HEK293 (cell line): Measurements from ENCODE around the gene ZBTB47.

Source experiments
- KLF10 ChIP-seq: fragments of 450-650 bp; IDR thresholded peaks from 2 replicates; pipeline ENCODE4 v1.5.1; 2018; ENCODE audit warnings: missing biosample characterization, mild to moderate bottlenecking, missing genetic modification characterization
- KLF16 ChIP-seq: fragments of 450-650 bp; formaldehyde crosslinking; IDR thresholded peaks from 2 replicates; pipeline ENCODE4 v1.5.1; 2017; ENCODE audit warnings: missing biosample characterization, missing genetic modification characterization
- PRDM1 ChIP-seq: fragments of 450-650 bp; formaldehyde crosslinking; IDR thresholded peaks from 2 replicates; pipeline ENCODE4; 2016; ENCODE audit warnings: missing biosample characterization, missing genetic modification characterization
- REPIN1 ChIP-seq: fragments of 450-650 bp; formaldehyde crosslinking; IDR thresholded peaks from 2 replicates; pipeline ENCODE4 v1.5.1; 2017; ENCODE audit warnings: missing biosample characterization, missing genetic modification characterization, low read depth
- SCRT2 ChIP-seq: fragments of 450-650 bp; formaldehyde crosslinking; IDR thresholded peaks from 2 replicates; pipeline ENCODE4 v1.5.1; 2016; ENCODE audit warnings: missing biosample characterization, missing genetic modification characterization
- SP7 ChIP-seq: fragments of 450-650 bp; formaldehyde crosslinking; IDR thresholded peaks from 2 replicates; pipeline ENCODE4 v1.5.1; 2016; ENCODE audit warnings: missing biosample characterization, missing genetic modification characterization
- ZBTB48 ChIP-seq: fragments of 450-650 bp; formaldehyde crosslinking; IDR thresholded peaks from 2 replicates; pipeline ENCODE4 v1.5.1; 2016; ENCODE audit warnings: missing biosample characterization, missing genetic modification characterization
- ZBTB8A ChIP-seq: fragments of 450-650 bp; formaldehyde crosslinking; IDR thresholded peaks from 2 replicates; pipeline ENCODE4 v1.5.1; 2016; ENCODE audit warnings: missing biosample characterization, missing genetic modification characterization
- ZIC2 ChIP-seq: fragments of 450-650 bp; formaldehyde crosslinking; IDR thresholded peaks from 2 replicates; pipeline ENCODE4 v1.5.1; 2016; ENCODE audit warnings: missing biosample characterization, missing genetic modification characterization
- ZNF114 ChIP-seq: fragments of 450-650 bp; formaldehyde crosslinking; IDR thresholded peaks from 2 replicates; pipeline ENCODE4 v1.5.0; 2017; ENCODE audit warnings: missing biosample characterization, missing genetic modification characterization
- ZNF133 ChIP-seq: fragments of 450-650 bp; formaldehyde crosslinking; IDR thresholded peaks from 2 replicates; pipeline ENCODE4 v1.5.1; 2016; ENCODE audit warnings: missing biosample characterization, missing genetic modification characterization
- ZNF157 ChIP-seq: fragments of 450-650 bp; formaldehyde crosslinking; IDR thresholded peaks from 2 replicates; pipeline ENCODE4 v1.5.1; 2016; ENCODE audit warnings: missing biosample characterization, missing genetic modification characterization
- ZNF16 ChIP-seq: fragments of 450-650 bp; formaldehyde crosslinking; IDR thresholded peaks from 2 replicates; pipeline ENCODE4 v1.5.1; 2016; ENCODE audit warnings: low read depth, missing biosample characterization, missing genetic modification characterization
- ZNF266 ChIP-seq: fragments of 450-650 bp; formaldehyde crosslinking; IDR thresholded peaks from 2 replicates; pipeline ENCODE4 v1.5.1; 2016; ENCODE audit warnings: missing biosample characterization, missing genetic modification characterization, low read depth
- ZNF341 ChIP-seq: fragments of 450-650 bp; formaldehyde crosslinking; IDR thresholded peaks from 2 replicates; pipeline ENCODE4; 2016; ENCODE audit warnings: low read depth, missing biosample characterization, missing genetic modification characterization
- ZNF416 ChIP-seq: fragments of 450-650 bp; formaldehyde crosslinking; IDR thresholded peaks from 2 replicates; pipeline ENCODE4 v1.5.1; 2016; ENCODE audit warnings: missing biosample characterization, missing genetic modification characterization
- ZNF423 ChIP-seq: fragments of 450-650 bp; formaldehyde crosslinking; IDR thresholded peaks from 2 replicates; pipeline ENCODE4 v1.5.1; 2016; ENCODE audit warnings: missing biosample characterization, missing genetic modification characterization
- ZNF510 ChIP-seq: fragments of 450-650 bp; formaldehyde crosslinking; IDR thresholded peaks from 2 replicates; pipeline ENCODE4 v1.5.1; 2018; ENCODE audit warnings: mild to moderate bottlenecking, missing genetic modification characterization, missing biosample characterization; ENCODE audit not compliant: insufficient replicate concordance
- ZNF571 ChIP-seq: fragments of 450-650 bp; formaldehyde crosslinking; IDR thresholded peaks from 2 replicates; pipeline ENCODE4 v1.5.0; 2017; ENCODE audit warnings: missing biosample characterization, missing genetic modification characterization
- ZNF610 ChIP-seq: fragments of 450-650 bp; formaldehyde crosslinking; IDR thresholded peaks from 2 replicates; pipeline ENCODE4 v1.5.1; 2016; ENCODE audit warnings: missing biosample characterization, missing genetic modification characterization, borderline replicate concordance
- ZNF654 ChIP-seq: fragments of 450-650 bp; formaldehyde crosslinking; IDR thresholded peaks from 2 replicates; pipeline ENCODE4 v1.5.1; 2016; ENCODE audit warnings: low read depth, missing biosample characterization, missing genetic modification characterization
- ZNF777 ChIP-seq: fragments of 450-650 bp; formaldehyde crosslinking; IDR thresholded peaks from 2 replicates; pipeline ENCODE4 v1.5.1; 2017; ENCODE audit warnings: missing biosample characterization, missing genetic modification characterization, borderline replicate concordance
- ZNF785 ChIP-seq: fragments of 450-650 bp; formaldehyde crosslinking; IDR thresholded peaks from 2 replicates; pipeline ENCODE4 v1.5.1; 2016; ENCODE audit warnings: missing biosample characterization, missing genetic modification characterization
- ZSCAN30 ChIP-seq: fragments of 450-650 bp; IDR thresholded peaks from 2 replicates; pipeline ENCODE4 v1.5.1; 2018; ENCODE audit warnings: missing biosample characterization, mild to moderate bottlenecking, missing genetic modification characterization, moderate library complexity
- TF ChIP-seq, protein P1 (sequence below): fragments of 450-650 bp; IDR thresholded peaks from 2 replicates; pipeline ENCODE4 v1.5.1; 2018; ENCODE audit warnings: missing biosample characterization, mild to moderate bottlenecking, missing genetic modification characterization
- TF ChIP-seq, protein P2 (sequence below): fragments of 450-650 bp; formaldehyde crosslinking; IDR thresholded peaks from 2 replicates; pipeline ENCODE4 v1.5.1; 2016; ENCODE audit warnings: missing biosample characterization, missing genetic modification characterization
- TF ChIP-seq, protein P3 (sequence below): fragments of 450-650 bp; formaldehyde crosslinking; IDR thresholded peaks from 2 replicates; pipeline ENCODE4 v1.5.1; 2017; ENCODE audit warnings: missing biosample characterization, missing genetic modification characterization
- TF ChIP-seq, protein P4 (sequence below): fragments of 450-650 bp; formaldehyde crosslinking; IDR thresholded peaks from 2 replicates; pipeline ENCODE4 v1.5.1; 2016; ENCODE audit warnings: missing biosample characterization, missing genetic modification characterization
- TF ChIP-seq, protein P5 (sequence below): fragments of 450-650 bp; formaldehyde crosslinking; IDR thresholded peaks from 2 replicates; pipeline ENCODE4 v1.5.0; 2017; ENCODE audit warnings: missing biosample characterization, missing genetic modification characterization, borderline replicate concordance
- TF ChIP-seq, protein P6 (sequence below): fragments of 450-650 bp; formaldehyde crosslinking; IDR thresholded peaks from 2 replicates; pipeline ENCODE4 v1.5.1; 2016; ENCODE audit warnings: missing biosample characterization, missing genetic modification characterization

The ZBTB47 gene

DNA sequence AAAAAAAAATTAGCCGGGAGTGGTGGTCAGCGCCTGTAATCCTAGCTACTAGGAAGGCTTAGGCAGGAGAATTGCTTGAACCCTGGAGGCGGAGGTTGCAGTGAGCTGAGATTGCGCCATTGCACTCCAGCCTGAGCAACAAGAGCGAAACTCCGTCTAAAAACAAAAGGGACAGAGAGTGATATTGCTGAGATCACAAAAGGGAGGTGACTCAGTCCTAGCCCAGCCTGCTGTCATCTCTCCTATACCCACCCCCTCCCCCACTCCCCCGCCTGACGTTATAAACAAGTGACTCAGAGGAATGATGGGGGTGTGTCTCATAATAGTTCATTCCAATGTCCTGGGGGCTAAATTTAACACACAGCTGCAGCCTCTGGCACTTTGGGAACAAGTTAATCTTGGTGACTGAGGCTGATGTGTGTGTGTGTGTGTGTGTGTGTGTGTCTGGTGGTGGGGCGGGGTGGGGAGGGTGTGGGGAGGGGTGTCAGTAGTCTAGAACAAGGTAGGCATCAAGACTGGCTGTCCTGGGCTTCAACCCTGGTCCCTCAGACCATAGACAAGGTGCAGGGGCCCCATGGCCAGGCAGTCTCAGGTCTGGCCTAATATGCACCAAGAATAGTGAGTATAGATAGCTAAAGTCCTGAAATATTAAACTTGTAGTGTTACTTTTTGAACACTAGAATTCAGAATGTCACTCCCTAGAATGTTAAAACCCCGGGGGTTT, 30.5 kb downstream of the ZBTB47 start (continued):
- TF ChIP-seq ZNF654 (tag by site-specific recombination) (no peak), ZNF266 (tag by site-specific recombination) (no peak), ZNF571 (tag by site-specific recombination) (no peak), SP7 (tag by site-specific recombination) (0 out of 2 replicates have a peak, but pooled peaks have one; percentile 14), PRDM1 (tag by site-specific recombination) (peak; percentile 60; the same call in 1 of the 2 replicates), ZNF423 (tag by site-specific recombination) (no peak), ZBTB8A (tag by site-specific recombination) (no peak), ZBTB48 (tag by site-specific recombination) (no peak), SCRT2 (tag by site-specific recombination) (0 out of 2 replicates have a peak, but pooled peaks have one; percentile 37), ZNF114 (tag by site-specific recombination) (no peak), ZNF133 (tag by site-specific recombination) (no peak), ZNF157 (tag by site-specific recombination) (no peak), ZIC2 (tag by site-specific recombination) (no peak), KLF10 (tag by site-specific recombination) (peak; percentile 93), ZNF785 (tag by site-specific recombination) (no peak), ZNF16 (tag by site-specific recombination) (no peak), ZNF777 (tag by site-specific recombination) (no peak), ZNF610 (tag by site-specific recombination) (no peak), ZNF341 (tag by site-specific recombination) (no peak), ZNF510 (tag by site-specific recombination) (no peak), ZSCAN30 (tag by site-specific recombination) (no peak), KLF16 (tag by site-specific recombination) (0 out of 2 replicates have a peak, but pooled peaks have one; percentile 29), REPIN1 (tag by site-specific recombination) (no peak), ZNF416 (tag by site-specific recombination) (no peak)
- TF ChIP-seq, protein P1, sequence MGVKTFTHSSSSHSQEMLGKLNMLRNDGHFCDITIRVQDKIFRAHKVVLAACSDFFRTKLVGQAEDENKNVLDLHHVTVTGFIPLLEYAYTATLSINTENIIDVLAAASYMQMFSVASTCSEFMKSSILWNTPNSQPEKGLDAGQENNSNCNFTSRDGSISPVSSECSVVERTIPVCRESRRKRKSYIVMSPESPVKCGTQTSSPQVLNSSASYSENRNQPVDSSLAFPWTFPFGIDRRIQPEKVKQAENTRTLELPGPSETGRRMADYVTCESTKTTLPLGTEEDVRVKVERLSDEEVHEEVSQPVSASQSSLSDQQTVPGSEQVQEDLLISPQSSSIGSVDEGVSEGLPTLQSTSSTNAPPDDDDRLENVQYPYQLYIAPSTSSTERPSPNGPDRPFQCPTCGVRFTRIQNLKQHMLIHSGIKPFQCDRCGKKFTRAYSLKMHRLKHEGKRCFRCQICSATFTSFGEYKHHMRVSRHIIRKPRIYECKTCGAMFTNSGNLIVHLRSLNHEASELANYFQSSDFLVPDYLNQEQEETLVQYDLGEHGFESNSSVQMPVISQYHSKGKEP = no peak
- TF ChIP-seq, protein P2, sequence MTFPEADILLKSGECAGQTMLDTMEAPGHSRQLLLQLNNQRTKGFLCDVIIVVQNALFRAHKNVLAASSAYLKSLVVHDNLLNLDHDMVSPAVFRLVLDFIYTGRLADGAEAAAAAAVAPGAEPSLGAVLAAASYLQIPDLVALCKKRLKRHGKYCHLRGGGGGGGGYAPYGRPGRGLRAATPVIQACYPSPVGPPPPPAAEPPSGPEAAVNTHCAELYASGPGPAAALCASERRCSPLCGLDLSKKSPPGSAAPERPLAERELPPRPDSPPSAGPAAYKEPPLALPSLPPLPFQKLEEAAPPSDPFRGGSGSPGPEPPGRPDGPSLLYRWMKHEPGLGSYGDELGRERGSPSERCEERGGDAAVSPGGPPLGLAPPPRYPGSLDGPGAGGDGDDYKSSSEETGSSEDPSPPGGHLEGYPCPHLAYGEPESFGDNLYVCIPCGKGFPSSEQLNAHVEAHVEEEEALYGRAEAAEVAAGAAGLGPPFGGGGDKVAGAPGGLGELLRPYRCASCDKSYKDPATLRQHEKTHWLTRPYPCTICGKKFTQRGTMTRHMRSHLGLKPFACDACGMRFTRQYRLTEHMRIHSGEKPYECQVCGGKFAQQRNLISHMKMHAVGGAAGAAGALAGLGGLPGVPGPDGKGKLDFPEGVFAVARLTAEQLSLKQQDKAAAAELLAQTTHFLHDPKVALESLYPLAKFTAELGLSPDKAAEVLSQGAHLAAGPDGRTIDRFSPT = no peak
- TF ChIP-seq, protein P3, sequence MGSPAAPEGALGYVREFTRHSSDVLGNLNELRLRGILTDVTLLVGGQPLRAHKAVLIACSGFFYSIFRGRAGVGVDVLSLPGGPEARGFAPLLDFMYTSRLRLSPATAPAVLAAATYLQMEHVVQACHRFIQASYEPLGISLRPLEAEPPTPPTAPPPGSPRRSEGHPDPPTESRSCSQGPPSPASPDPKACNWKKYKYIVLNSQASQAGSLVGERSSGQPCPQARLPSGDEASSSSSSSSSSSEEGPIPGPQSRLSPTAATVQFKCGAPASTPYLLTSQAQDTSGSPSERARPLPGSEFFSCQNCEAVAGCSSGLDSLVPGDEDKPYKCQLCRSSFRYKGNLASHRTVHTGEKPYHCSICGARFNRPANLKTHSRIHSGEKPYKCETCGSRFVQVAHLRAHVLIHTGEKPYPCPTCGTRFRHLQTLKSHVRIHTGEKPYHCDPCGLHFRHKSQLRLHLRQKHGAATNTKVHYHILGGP = no peak
- TF ChIP-seq, protein P4, sequence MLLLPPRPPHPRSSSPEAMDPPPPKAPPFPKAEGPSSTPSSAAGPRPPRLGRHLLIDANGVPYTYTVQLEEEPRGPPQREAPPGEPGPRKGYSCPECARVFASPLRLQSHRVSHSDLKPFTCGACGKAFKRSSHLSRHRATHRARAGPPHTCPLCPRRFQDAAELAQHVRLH (tag by site-specific recombination) = no peak
- TF ChIP-seq, protein P5, sequence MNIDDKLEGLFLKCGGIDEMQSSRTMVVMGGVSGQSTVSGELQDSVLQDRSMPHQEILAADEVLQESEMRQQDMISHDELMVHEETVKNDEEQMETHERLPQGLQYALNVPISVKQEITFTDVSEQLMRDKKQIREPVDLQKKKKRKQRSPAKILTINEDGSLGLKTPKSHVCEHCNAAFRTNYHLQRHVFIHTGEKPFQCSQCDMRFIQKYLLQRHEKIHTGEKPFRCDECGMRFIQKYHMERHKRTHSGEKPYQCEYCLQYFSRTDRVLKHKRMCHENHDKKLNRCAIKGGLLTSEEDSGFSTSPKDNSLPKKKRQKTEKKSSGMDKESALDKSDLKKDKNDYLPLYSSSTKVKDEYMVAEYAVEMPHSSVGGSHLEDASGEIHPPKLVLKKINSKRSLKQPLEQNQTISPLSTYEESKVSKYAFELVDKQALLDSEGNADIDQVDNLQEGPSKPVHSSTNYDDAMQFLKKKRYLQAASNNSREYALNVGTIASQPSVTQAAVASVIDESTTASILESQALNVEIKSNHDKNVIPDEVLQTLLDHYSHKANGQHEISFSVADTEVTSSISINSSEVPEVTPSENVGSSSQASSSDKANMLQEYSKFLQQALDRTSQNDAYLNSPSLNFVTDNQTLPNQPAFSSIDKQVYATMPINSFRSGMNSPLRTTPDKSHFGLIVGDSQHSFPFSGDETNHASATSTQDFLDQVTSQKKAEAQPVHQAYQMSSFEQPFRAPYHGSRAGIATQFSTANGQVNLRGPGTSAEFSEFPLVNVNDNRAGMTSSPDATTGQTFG (tag by site-specific recombination) = no peak
- TF ChIP-seq, protein P6, sequence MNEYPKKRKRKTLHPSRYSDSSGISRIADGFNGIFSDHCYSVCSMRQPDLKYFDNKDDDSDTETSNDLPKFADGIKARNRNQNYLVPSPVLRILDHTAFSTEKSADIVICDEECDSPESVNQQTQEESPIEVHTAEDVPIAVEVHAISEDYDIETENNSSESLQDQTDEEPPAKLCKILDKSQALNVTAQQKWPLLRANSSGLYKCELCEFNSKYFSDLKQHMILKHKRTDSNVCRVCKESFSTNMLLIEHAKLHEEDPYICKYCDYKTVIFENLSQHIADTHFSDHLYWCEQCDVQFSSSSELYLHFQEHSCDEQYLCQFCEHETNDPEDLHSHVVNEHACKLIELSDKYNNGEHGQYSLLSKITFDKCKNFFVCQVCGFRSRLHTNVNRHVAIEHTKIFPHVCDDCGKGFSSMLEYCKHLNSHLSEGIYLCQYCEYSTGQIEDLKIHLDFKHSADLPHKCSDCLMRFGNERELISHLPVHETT (tag by site-specific recombination) = no peak
